Activated CD4-positive, CD25-positive, alpha-beta regulatory T cell treated with anti-CD3 and anti-CD28 coated beads, Interleukin-2, amount 50 U/mL, for 24 hours (primary cell): ENCODE measurements around the gene SRSF9.
"Not testable (repeated sequence)": the region's sequence is repeated elsewhere in the genome, so short reads cannot be mapped to it uniquely, and the experiment has no call there.

Source experiments
- ATAC-seq, 2 donors: fragments of 150-1000 bp; cut with Tn5 transposase; one replicate each; pipeline ENCODE4 v1.10.0; 2021; ENCODE audit warnings: mild to moderate bottlenecking in 1 of 2, moderate library complexity in 1 of 2

The SRSF9 gene, protein sequence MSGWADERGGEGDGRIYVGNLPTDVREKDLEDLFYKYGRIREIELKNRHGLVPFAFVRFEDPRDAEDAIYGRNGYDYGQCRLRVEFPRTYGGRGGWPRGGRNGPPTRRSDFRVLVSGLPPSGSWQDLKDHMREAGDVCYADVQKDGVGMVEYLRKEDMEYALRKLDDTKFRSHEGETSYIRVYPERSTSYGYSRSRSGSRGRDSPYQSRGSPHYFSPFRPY

DNA sequence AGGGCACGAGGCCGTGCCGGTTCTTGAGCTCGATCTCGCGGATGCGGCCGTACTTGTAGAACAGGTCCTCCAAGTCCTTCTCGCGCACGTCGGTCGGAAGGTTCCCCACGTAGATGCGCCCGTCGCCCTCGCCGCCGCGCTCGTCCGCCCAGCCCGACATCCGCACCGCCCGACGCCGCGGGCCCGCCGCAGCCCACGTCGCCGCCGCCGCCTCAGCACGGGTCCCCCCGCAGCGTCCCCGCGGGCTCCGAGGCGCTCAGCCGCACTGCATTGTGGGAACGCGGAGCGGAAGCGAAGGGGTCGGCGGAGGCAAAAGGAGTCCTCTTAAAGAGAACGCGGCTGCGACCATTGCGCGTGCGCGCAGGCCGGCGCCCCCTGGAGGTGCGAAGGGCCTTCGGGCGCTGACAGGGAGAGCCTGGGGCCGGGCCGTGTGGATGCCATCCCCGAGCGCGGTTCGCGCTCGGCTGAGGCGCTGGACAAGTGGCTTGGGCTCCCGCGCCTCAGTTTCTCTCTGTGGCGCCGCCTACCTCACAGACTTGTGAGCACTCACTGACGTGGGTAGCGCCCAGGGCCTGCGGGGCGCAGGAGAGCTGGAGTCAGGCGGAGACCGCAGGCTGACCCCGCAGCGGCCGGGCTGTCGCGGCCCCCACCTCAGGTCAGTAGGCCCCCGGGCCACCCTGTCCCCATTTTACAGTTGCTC, at the start of gene SRSF9:
Gene SRSF9 (minus strand): TSS at position 299 of the 700 bp plus-strand sequence. CDS start 139 bp downstream, at position 160.
- ATAC-seq = peak; percentile 95 to 96

DNA sequence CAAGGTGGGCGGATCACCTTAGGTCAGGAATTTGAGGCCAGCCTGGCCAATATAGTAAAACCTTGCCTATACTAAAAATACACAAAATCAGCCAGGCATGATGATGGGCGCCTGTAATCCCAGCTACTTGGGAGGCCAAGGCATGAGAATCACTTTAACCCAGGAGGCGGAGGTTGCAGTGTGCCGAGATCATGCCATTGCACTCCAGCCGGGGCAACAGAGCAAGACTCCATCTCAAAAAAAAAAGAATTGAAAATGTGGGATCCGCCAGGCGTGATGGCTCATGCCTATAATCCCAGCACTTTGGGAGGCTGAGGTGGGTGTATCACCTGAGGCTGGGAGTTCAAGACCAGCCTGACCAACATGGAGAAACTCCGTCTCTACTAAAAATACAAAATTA, 49.8 kb upstream of the SRSF9 start:
- ATAC-seq = not testable (repeated sequence)

- no peak for ATAC-seq
Measured at GRCh38 chr12:120515496-120515895, 45.9 kb upstream of the SRSF9 start.

GRCh38 chr12:120514002-120514401, 44.5 kb upstream of the SRSF9 start:
- ATAC-seq = no peak

GRCh38 chr12:120508537-120508936, 39.0 kb upstream of the SRSF9 start:
- ATAC-seq = no peak

DNA sequence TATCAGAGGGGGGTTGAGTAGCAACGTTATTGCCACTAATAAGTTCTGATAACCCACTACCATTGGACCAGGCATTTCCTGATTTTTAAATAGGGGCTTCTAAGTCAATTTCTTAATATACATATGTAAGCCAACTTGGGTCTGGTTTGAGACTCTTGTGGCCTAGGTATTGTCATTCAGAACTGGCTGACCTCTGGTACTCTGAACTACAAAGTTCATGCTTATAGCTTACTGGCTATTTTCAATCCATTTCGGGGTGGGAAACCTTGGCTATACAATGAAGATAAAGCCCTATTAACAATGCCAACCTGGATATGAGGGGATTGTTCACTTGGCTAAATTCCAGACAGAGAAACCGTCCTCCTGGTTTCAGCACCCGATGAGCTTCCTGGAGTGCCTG, 35.0 kb upstream of the SRSF9 start:
- no peak for ATAC-seq

DNA sequence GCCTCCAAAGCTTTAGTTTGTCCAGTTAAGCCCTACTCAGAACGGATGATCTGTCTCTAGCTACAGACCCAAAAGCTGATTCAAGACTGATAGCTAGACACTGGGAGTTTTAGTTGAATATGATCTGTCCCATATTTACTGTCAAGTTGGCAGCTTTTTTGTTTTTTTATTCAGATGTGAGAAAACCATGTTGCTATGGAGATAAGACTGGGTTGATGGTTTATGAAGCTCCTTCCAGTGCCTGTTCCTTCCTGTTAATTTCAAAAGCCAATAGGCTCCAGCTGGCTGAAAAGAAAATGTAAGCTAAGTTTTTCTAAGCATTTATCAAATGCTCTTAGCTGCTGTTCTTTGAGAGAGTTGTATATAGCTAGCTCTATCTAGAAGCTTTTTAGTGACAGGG, 31.0 kb upstream of the SRSF9 start:
- no peak for ATAC-seq

- ATAC-seq = no peak
Measured at GRCh38 chr12:120498870-120499515, 29.4 kb upstream of the SRSF9 start.

DNA sequence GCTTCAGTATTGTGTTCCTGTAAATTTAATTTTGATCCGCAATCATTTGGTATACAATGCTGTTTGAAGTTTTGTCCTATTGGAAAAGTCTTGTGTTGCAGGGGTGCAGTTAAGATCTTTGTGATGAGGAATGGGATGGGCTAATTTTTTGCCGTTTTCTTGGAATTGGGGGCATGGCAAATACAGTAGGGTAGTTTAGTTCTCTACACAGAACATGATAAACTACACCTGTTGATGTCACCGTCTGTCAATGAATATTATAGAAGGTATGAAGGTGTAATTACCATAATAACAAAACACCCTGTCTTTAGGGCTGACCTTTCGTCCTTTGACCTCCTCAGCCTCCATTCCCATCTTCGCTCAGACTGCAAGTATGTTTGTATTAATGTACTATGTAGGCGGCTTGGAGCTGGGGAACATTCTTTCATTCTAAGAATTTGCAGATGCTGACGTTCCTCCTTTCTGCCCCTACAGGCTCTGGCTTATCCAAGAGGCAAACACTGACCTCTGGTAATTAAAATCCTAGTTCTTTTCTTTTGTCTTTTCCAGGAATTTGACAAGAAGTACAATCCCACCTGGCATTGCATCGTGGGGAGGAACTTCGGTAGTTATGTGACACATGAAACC, 28.1 kb upstream of the SRSF9 start:
- no peak for ATAC-seq

DNA sequence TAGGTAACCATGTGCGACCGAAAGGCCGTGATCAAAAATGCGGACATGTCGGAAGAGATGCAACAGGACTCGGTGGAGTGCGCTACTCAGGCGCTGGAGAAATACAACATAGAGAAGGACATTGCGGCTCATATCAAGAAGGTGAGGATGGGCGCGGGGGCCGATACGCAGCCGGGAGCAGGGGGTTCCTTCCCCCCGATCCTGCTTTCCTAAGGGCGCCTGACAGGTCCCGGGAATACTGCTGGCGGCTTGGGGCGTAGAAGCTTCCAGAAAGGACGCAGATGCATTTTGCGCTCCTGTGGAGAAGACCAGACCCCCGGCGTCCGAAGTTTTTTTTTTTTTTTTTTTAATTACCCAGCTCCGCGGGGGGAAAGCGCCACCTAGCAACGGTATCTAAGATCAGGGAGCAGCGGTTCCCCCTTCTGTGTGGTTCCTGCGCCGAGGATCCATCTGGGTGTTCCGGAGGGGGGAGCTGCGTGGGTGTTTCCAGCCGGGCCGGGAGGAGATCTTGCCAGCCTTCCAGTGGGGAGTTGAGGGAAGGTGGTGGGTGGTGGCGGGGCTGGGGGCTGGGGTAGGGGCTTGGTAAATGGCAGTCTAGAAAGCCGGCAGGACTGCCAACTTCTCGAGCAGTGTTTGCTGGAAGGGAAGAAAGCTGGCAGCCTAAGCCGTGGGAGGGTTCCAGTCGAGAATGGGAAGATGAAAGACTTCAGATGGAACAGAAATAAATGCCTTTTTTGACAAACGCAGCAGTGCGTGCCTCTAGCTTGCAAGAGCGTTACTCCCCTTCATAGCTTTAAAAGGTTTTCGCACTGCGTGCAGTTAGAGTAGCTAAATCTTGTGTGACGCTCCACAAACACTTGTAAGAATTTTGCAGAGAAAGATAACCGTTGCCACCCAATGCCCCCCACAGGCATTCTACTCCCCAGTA, 27.1 kb upstream of the SRSF9 start:
- peak; percentile 6 to 13 for ATAC-seq

- peak; percentile 96 to 97 for ATAC-seq
Measured at GRCh38 chr12:120495731-120496412, 26.3 kb upstream of the SRSF9 start, which contains the start of gene DYNLL1. TSS of gene DYNLL1 (plus strand) at chr12:120496113. CDS start at chr12:120496422, 309 bp downstream.

DNA sequence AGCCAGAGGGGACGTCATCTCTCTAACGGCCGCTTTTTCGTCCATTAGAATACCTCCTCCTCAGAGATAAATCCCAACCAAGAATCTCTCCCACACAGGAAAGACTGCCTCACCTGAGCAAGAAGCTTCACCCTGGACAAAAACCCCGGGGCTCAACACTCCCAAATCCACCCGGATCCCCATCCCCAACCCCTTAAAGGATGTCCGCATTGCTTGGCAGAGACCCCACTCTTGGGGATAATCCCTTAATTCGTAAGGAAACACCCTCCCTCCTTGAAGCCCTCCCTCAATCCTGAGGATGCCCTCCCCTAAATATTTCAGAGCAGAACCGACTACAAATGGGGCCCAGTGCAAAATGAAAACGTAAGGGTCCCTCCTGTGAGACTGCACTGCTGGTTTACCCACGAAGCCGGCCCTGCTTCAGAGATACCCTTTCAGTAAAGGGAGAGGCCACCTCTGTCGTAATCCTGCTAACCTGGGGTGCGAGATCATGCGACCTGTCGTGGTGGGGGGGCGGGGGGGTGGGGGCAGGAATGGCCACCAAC, 25.7 kb upstream of the SRSF9 start:
- peak in 1 of 2 donors; percentile 1 for ATAC-seq

GRCh38 chr12:120490833-120491512, 21.4 kb upstream of the SRSF9 start:
- no peak for ATAC-seq

- no peak for ATAC-seq
Measured at GRCh38 chr12:120490325-120490724, 20.8 kb upstream of the SRSF9 start.

- no peak for ATAC-seq
Measured at GRCh38 chr12:120489018-120489417, 19.5 kb upstream of the SRSF9 start.

- ATAC-seq = no peak
Measured at GRCh38 chr12:120488057-120488640, 18.6 kb upstream of the SRSF9 start.

DNA sequence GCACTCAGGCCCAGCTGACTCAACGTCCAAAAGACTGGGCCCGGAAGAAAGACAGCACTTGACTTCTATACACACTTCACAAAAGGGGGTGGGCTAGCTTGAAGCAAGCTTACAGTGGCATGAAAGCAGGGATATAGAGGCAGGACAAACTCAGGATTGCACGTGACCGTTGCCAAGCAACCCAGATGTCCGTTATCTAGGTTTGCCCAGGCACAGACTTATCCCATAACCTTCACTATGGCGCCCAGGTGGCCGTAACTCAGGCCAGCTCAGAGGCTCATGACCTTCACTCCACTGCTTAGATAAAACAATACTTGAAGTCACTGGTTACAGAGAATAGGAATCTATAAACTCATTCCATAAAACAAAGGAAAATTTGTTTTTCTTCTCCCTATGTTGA, 18.0 kb upstream of the SRSF9 start:
- ATAC-seq = not testable (repeated sequence)

GRCh38 chr12:120485961-120486881, 16.7 kb upstream of the SRSF9 start:
- ATAC-seq = no peak

DNA sequence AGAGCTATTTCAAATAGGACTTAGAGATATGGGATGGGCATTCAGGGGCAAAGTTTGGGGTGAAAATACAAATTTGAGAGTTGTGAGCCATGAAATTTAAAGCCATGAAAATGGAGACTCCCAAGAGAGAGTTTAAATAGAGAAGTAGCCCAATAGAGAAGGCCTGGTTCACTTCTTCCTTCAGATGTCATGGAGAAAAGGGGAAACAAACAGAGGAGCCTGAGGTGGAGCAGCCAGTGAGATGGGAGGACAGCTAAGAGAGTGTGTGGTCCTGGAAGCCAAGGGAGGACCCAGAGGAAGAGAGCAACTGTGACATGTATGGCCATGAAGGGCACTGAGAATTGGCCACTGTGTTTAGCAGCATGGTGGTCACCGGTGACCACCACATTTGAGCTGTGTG, 14.1 kb upstream of the SRSF9 start:
- ATAC-seq = no peak
